Right lung (tissue), 5 donors: ENCODE data around the gene NOS1AP. TPM values are rescaled to one million over a fixed set of nuclear protein-coding genes. Genes with fewer than 3 reads are reported as not detected.
"Not testable (repeated sequence)": the region's sequence is repeated elsewhere in the genome, so short reads cannot be mapped to it uniquely, and the experiment has no call there.

Experiments used
- DNase-seq, 2 donors: peaks; one replicate each; pipeline ENCODE4 v3.0.0-alpha.2; 2013
- polyA plus RNA-seq, 5 donors: library from polyadenylated mRNA; unstranded; fragments of 120-200 nt; gene quantifications; one replicate each; pipeline versions ENCODE4 v1.2.1 to v1.2.3, GENCODE V29; 2013; ENCODE audit warnings: inconsistent platforms in 1 of 5, low replicate concordance in 1 of 5; ENCODE audit not compliant: insufficient read length in 5 of 5, insufficient read depth in 1 of 5

NOS1AP gene
- polyA plus RNA-seq, 5 donors: 2.0 to 3.2 (median 2.8) TPM

GRCh38 chr1:162166917-162167615, 97.6 kb downstream of the NOS1AP start:
- DNase-seq: no peak

GRCh38 chr1:162168261-162168660, 98.8 kb downstream of the NOS1AP start:
- peak; percentile 41 to 46 for DNase-seq

GRCh38 chr1:162169031-162169790, 99.7 kb downstream of the NOS1AP start:
- DNase-seq: peak; percentile 80 to 82

GRCh38 chr1:162171111-162171510, 101.6 kb downstream of the NOS1AP start:
- no peak for DNase-seq

- no peak for DNase-seq
Measured at GRCh38 chr1:162172311-162173102, 103.0 kb downstream of the NOS1AP start.

GRCh38 chr1:162173607-162174006, 104.1 kb downstream of the NOS1AP start:
- DNase-seq: not testable (repeated sequence)

- DNase-seq: not testable (repeated sequence)
Measured at GRCh38 chr1:162174027-162174426, 104.5 kb downstream of the NOS1AP start.

GRCh38 chr1:162175379-162176081, 106.0 kb downstream of the NOS1AP start:
- no peak for DNase-seq

- no peak for DNase-seq
Measured at GRCh38 chr1:162177126-162177525, 107.6 kb downstream of the NOS1AP start.

- no peak for DNase-seq
Measured at GRCh38 chr1:162178432-162178831, 108.9 kb downstream of the NOS1AP start.

- DNase-seq: no peak
Measured at GRCh38 chr1:162179121-162179520, 109.6 kb downstream of the NOS1AP start.

GRCh38 chr1:162180813-162181212, 111.3 kb downstream of the NOS1AP start:
- no peak for DNase-seq

GRCh38 chr1:162182090-162182489, 112.6 kb downstream of the NOS1AP start:
- DNase-seq: no peak

GRCh38 chr1:162185314-162186025, 116.0 kb downstream of the NOS1AP start:
- DNase-seq: no peak

- no peak for DNase-seq
Measured at GRCh38 chr1:162186026-162186374, 116.5 kb downstream of the NOS1AP start.

- no peak for DNase-seq
Measured at GRCh38 chr1:162186406-162186805, 116.9 kb downstream of the NOS1AP start.

- DNase-seq: no peak
Measured at GRCh38 chr1:162187687-162188276, 118.3 kb downstream of the NOS1AP start.

GRCh38 chr1:162189345-162189744, 119.9 kb downstream of the NOS1AP start:
- DNase-seq: no peak

- no peak for DNase-seq
Measured at GRCh38 chr1:162191396-162192305, 122.2 kb downstream of the NOS1AP start.

- DNase-seq: no peak
Measured at GRCh38 chr1:162192306-162192678, 122.8 kb downstream of the NOS1AP start.
